LNCaP clone FGC (cell line): ENCODE data around the gene CENPX.

Experiments
- DNase-seq: peaks from one replicate; pipeline ENCODE4 v3.0.0-alpha.2; 2011; ENCODE audit warnings: low read depth
- H3K4me3 ChIP-seq: 2 replicates; pipeline ENCODE4 v1.5.1; 2011; ENCODE audit warnings: mild to moderate bottlenecking, low read depth, low read length, control low read depth
- CTCF ChIP-seq: IDR thresholded peaks from 2 replicates; pipeline ENCODE4 v1.5.1; 2012; ENCODE audit warnings: mild to moderate bottlenecking; ENCODE audit not compliant: control insufficient read depth, insufficient read depth; ENCODE audit errors: extremely low read depth

Gene CENPX

GRCh38 chr17:81993729-81994592, 28.7 kb downstream of the CENPX start:
- TF ChIP-seq CTCF: no peak
- no peak for DNase-seq
- no peak overlapping the region for H3K4me3 ChIP-seq

DNA sequence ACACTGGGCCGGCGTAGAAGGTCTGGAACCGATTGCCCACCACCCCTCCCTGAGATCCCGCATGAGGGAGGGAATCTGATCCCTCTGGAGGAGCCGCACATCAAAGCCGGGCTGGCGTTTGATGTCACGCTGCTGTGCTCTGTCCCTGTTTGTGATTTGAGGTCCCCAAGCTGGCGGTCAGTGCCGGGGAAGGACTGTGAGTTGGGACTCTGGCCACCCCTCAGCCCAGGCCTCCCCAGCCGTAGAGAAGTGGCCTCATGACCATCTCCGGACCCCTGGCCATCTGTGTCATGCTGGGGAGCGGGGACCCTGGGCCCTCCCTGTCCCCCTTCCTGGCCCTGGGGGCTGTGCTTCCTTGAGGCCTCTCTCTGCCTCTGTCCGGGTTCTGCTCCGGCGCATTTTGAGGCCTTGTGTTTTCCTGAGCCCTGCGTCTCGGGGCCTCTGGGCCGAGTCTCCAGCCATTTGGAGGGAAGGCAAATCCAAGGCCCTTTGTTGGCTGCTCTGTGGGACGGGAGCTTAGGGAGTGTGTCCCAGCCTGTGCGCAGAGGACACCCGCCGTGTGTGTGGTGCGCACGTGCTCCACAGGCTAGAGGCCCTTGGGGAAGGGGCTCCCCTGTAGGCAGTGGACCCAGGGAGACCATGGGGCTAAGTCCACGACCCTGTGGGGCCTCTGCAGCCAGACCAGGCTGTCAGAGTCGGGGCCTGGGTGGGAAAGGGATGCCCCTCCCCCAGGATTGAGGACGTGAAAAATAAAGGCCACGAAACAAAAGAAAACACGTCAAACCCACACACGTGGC, 30.2 kb downstream of the CENPX start:
- no peak for TF ChIP-seq CTCF
- H3K4me3 ChIP-seq: peak overlapping the region; percentile 21

DNA sequence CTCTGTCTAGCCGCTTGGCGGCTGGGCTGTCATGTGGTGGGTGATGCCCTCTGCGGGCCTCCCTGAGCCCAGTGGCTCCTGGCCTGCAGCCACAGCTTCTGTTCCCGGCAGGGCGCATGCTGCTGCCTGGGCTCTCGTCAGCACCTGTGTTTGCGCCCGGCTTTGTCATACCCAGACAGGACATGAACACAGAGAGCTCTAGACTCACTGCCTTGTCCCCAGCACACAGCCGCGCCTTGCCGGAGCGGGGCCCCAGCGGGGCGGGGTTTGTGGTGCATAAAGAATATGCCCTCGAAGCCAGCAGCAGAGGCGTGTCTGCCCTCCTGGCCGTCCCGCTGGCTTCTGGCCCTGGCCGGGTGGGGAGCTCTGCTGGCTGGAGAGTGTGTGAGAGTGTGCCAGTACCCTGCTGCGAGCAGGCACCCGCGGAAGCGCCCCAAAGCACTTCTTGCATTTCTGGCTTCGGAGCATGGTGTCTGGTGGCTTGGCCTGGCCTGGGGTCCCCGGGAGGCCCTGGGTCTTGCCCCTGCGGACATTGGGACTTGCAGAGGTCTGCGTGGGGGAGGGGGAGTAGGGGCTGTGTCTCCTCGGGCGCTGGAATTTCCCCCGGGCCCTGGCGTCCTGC, 30.9 kb downstream of the CENPX start:
- peak; percentile 81 for DNase-seq
- no peak for TF ChIP-seq CTCF
- H3K4me3 ChIP-seq: peak overlapping the region; percentile 21

More for the DNA sequence above, 30.2 kb downstream of the CENPX start:
- no peak for DNase-seq

DNA sequence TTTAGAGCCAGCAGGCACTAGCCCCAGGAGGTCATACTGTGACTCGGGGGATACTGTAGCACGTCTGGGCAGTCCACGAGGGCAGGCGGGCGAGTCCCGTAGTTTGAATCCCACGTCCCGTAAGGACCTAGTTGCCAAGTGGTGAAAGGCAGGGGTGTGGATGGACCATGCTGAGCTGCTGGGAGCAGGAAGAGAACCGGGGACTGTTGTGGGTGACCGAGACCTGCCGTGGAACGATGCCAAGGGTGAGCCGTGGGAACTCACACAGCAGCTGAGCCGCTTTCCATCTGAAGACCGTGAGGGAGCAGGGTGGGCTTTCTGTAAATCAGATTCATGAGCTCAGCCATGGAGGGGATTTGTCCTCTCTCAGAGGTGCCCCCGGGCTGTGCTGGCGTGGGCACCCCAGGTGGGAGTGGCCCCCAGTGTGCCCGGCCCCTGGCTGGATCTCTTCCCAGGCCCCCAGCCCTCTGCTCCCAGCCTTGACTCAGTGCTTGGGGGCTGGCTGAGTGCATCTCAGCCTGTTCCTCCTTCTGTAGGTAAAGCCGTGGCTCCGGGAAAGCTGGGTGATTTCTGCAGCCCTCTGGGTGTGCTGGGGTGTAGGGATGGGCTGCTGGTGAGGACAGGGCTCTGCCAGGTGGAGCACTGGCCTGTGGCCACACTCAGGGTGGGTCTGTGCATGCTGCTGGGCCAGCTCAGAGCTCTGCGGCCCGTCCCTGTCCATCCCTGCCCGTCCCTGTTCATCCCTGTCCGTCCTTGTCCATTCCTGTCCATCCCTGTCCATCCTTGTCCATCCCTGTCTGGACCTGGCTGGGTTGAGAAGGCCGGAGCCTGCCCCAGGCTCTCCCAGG, 31.6 kb downstream of the CENPX start:
- no peak for DNase-seq
- no peak overlapping the region for H3K4me3 ChIP-seq
- no peak for TF ChIP-seq CTCF

DNA sequence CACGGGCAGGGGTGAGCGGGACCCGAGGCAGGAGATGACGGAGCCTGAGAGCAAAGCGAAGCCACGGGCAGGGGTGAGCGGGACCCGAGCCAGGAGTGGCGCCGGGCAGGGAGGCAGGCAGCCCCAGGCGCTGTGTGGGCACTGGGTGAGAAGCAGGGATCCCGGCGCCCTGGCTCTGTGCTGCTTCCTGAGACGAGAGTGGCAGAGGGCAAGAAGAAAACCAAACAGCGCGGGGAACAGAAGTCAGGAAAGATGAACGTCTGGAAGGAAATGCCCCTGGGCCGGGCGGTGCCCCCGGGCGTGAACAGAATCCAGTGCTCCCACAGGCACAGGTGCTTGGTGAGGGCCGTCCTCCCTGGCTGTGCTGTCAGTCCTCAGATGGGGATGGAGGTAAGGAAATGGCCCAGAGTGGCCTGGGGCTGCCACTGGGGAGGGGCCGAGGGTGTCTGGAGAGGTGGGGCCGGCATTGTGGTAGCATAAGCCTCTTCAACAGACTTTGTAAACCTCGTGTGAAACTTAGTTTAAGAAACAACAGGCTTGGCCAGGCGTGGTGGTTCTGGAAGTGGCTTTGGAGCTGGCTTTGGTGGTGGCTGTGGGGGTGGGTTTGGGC, 35.4 kb downstream of the CENPX start:
- no peak overlapping the region for H3K4me3 ChIP-seq
- TF ChIP-seq CTCF: no peak
- DNase-seq: no peak

- no peak for TF ChIP-seq CTCF
- DNase-seq: no peak
- no peak overlapping the region for H3K4me3 ChIP-seq
These were observed 36.1 kb downstream of the CENPX start for GRCh38 chr17:81986606-81987005.
